Mammary epithelial cell (primary cell): Measurements from ENCODE around the gene FYN.

Source experiments
- CTCF ChIP-seq, 2 donors: IDR thresholded peaks in 1 of 2; conservative IDR thresholded peaks in 1 of 2; 2 replicates each; pipeline ENCODE4 v1.5.1; 2011 to 2012; ENCODE audit warnings: inconsistent platforms in 2 of 2, low read length in 2 of 2, mild to moderate bottlenecking in 2 of 2, control low read depth in 1 of 2, low read depth in 1 of 2; ENCODE audit not compliant: insufficient read depth in 1 of 2; ENCODE audit errors: extremely low read depth in 1 of 2
- EZH2 ChIP-seq: IDR thresholded peaks from 2 replicates; pipeline ENCODE4 v1.6.1; 2012; ENCODE audit warnings: low read length, inconsistent platforms, borderline replicate concordance

DNA sequence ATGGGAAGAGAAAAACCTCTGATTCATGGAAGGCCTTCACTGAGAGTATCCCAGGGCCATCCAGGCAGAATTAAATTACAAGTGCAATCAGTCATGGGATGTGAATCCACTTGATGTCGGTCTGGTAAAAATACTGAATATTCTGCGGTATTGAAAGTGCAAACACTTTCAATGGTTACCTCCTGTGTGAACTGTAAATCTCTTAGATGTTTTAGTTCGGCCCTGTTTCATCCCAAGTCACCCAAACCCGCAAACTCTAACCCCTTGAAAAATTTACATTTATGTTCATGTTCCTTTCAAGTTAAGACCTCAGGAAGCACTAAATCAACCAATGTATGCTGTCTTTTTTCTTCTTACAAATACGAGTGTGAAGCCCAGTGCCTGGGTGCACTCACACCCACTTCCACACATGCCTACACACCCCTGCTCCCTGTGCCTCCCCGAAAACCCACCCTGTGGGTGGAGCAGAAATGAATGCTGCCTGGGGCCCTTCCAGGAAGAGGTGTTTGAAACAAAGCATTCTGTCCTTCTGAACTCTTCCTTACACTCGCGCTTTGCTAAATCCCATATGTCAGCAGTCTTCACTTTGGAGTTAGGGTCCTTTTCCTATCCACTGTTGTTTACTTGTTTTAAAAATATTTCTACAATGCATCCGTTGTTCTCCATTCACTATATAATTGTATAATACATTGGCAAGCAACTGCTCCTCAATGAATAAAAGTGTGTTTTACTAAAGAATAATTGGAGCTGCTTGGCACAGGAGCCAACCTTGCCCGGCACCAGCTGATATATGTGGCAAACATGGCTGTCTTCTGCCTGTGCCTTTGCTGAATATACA is 62.7 kb downstream of the FYN start:
- no peak for TF ChIP-seq CTCF (conservative IDR thresholded peaks at IDR 0.05 in 1 of 2, IDR thresholded peaks at IDR 0.05 in 1 of 2; ENCODE audit: extremely low read depth in 1 of 2, insufficient read depth in 1 of 2, low read depth in 1 of 2, low read length in 2 of 2)
- TF ChIP-seq EZH2: no peak
